ENCODE results near the gene PANK4.

Gene PANK4

DNA sequence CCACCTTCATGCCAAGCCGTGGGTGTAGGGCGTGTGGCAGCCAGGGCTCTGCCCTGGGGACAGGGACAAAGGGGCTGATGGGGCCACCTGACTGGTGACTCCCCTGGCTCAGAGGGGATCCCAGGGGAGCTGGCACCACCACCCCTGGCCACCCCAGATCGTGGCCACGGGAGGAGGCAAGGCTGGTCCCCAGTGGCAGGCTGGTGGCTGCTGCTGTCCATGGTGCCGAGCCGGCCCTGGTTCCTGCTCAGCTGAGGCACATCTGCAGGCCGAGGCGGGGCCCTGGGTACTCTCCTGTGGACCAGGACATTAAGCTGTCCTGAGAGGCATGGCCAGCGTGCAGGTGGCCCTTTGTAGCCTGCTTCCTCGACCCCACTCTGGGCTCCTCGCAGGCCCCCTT is 43.8 kb downstream of the PANK4 start:
- Histone ChIP-seq H3K27ac (ENCODE audit: low read length) (no peak overlapping the region), H3K4me2 (ENCODE audit: low read depth, low read length) (no peak overlapping the region), H3F3A (ENCODE audit: insufficient read depth, low read length) (0 out of 2 replicates have a peak, but pooled peaks cover 7% of the 10 kb centered on the region), H3K9me2 (replicated peaks; ENCODE audit: insufficient read depth, low read length) (no peaks in the 10 kb centered on the region), H3K9ac (ENCODE audit: low read length) (no peak overlapping the region), H3K4me3 (ENCODE audit: low read length) (no peak overlapping the region), H3K36me3 (replicated peaks; ENCODE audit: insufficient read depth, low read length) (no peaks in the 10 kb centered on the region), H3K9me3 (replicated peaks; ENCODE audit: insufficient read depth, low read length) (no peaks in the 10 kb centered on the region), H4K20me1 (ENCODE audit: insufficient read depth, low read length) (no peaks in the 10 kb centered on the region), H3K79me2 (ENCODE audit: low read length) (no peaks in the 10 kb centered on the region), H3K4me1 (ENCODE audit: low read length) (peaks cover 19% of the 10 kb centered on the region), H3K27me3 (replicated peaks; ENCODE audit: insufficient read depth, low read length) (peaks cover 40% of the 10 kb centered on the region), H2AFZ (ENCODE audit: low read length) (no peak overlapping the region)
- TF ChIP-seq CTCF (IDR thresholded peaks at IDR 0.05; ENCODE audit: low read length) (no peak), EZH2phosphoT487 (IDR thresholded peaks at IDR 0.05; ENCODE audit: low read length) (no peak), EZH2 (optimal IDR thresholded peaks at IDR 0.05; ENCODE audit: low read depth, low read length) (no peak)
- DNase-seq = no peak

DNA sequence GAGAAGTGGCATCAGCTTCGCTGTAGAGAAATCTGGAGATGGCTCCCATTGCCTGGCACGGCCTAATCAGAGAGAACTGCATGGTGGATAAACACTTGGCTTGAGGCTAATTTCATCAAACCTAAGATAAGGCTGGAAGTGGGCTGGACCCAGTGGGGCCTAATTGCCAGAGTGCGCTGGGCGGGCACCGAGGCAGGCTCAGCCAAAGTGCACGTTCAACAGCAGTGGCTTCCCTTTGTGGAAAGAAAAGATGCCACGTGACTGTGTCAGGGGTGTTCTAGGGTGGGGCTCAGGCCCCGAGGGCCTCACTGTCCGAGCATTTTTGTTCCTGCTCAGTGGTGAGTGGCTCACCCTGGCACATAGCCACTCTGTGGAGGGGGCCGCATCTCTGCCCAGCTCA is 44.5 kb downstream of the PANK4 start:
- Histone ChIP-seq H3F3A (ENCODE audit: insufficient read depth, low read length) (0 out of 2 replicates have a peak, but pooled peaks cover 7% of the 10 kb centered on the region), H3K4me1 (ENCODE audit: low read length) (peaks cover 19% of the 10 kb centered on the region), H3K79me2 (ENCODE audit: low read length) (no peaks in the 10 kb centered on the region), H3K9me3 (replicated peaks; ENCODE audit: insufficient read depth, low read length) (no peaks in the 10 kb centered on the region), H3K27me3 (replicated peaks; ENCODE audit: insufficient read depth, low read length) (peaks cover 45% of the 10 kb centered on the region), H3K9me2 (replicated peaks; ENCODE audit: insufficient read depth, low read length) (no peaks in the 10 kb centered on the region), H3K4me2 (ENCODE audit: low read depth, low read length) (no peak overlapping the region), H3K27ac (ENCODE audit: low read length) (no peak overlapping the region), H2AFZ (ENCODE audit: low read length) (no peak overlapping the region), H4K20me1 (ENCODE audit: insufficient read depth, low read length) (no peaks in the 10 kb centered on the region), H3K9ac (ENCODE audit: low read length) (no peak overlapping the region), H3K36me3 (replicated peaks; ENCODE audit: insufficient read depth, low read length) (no peaks in the 10 kb centered on the region), H3K4me3 (ENCODE audit: low read length) (no peak overlapping the region)
- DNase-seq = no peak
- TF ChIP-seq CTCF (IDR thresholded peaks at IDR 0.05; ENCODE audit: low read length) (no peak), EZH2 (optimal IDR thresholded peaks at IDR 0.05; ENCODE audit: low read depth, low read length) (no peak), EZH2phosphoT487 (IDR thresholded peaks at IDR 0.05; ENCODE audit: low read length) (no peak)

DNA sequence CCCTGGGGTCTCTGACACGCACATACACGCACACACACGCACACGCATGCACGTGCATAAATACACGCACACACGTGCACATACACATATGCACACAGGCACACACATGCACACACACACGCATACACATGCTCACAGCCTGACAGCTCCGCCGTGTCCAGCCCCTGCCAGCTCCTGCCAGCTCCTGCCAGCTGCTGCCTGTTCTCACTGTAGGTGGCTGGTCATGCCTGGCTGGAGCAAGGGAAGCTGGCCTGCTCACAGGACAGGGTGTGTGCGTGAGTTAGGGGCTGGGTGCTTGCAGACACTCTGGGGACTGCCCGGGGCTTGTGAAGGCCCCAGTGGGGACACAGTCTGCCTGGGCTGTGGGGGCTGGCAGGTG is 45.4 kb downstream of the PANK4 start:
- Histone ChIP-seq H2AFZ (ENCODE audit: low read length) (no peak overlapping the region), H3K36me3 (replicated peaks; ENCODE audit: insufficient read depth, low read length) (no peaks in the 10 kb centered on the region), H3K79me2 (ENCODE audit: low read length) (no peaks in the 10 kb centered on the region), H3K9me2 (replicated peaks; ENCODE audit: insufficient read depth, low read length) (no peaks in the 10 kb centered on the region), H3K4me2 (ENCODE audit: low read depth, low read length) (peak overlapping the region; percentile 27; the same call in 1 of the 2 replicates), H3K4me3 (ENCODE audit: low read length) (no peak overlapping the region), H3K9ac (ENCODE audit: low read length) (no peak overlapping the region), H3K27me3 (replicated peaks; ENCODE audit: insufficient read depth, low read length) (peaks cover 46% of the 10 kb centered on the region), H3K27ac (ENCODE audit: low read length) (peak overlapping the region; percentile 23; the same call in 1 of the 2 replicates), H3K9me3 (replicated peaks; ENCODE audit: insufficient read depth, low read length) (no peaks in the 10 kb centered on the region), H4K20me1 (ENCODE audit: insufficient read depth, low read length) (no peaks in the 10 kb centered on the region), H3K4me1 (ENCODE audit: low read length) (peaks cover 19% of the 10 kb centered on the region), H3F3A (ENCODE audit: insufficient read depth, low read length) (0 out of 2 replicates have a peak, but pooled peaks cover 7% of the 10 kb centered on the region)
- DNase-seq = no peak
- TF ChIP-seq EZH2 (optimal IDR thresholded peaks at IDR 0.05; ENCODE audit: low read depth, low read length) (no peak), EZH2phosphoT487 (IDR thresholded peaks at IDR 0.05; ENCODE audit: low read length) (no peak), CTCF (IDR thresholded peaks at IDR 0.05; ENCODE audit: low read length) (no peak)

Measured in MM.1S (cell line).